K562 (cell line): ENCODE measurements around the gene CSNK1A1.

Source experiments
- CHD2 ChIP-seq: IDR thresholded peaks from 2 replicates; pipeline ENCODE4 v1.6.1; 2011; ENCODE audit warnings: low read depth, low read length
- SMARCE1 ChIP-seq: fragments of 450-650 bp; IDR thresholded peaks from 2 replicates; pipeline ENCODE4 v1.7.1; 2016; ENCODE audit warnings: mild to moderate bottlenecking

- 0 out of 2 replicates have a peak, but pooled peaks have one; percentile 26 for TF ChIP-seq SMARCE1
- no peak for TF ChIP-seq CHD2
These were observed 1.6 kb downstream of the CSNK1A1 start for GRCh38 chr5:149549461-149550267.
